PFSK-1 (cell line): ENCODE measurements around the gene SOX8.

ENCODE experiments used
- FOXP2 ChIP-seq: optimal IDR thresholded peaks from 2 replicates; pipeline ENCODE3; 2011; ENCODE audit warnings: borderline replicate concordance, control low read depth, inconsistent platforms; ENCODE audit not compliant: insufficient read depth; ENCODE audit errors: extremely low read length, extremely low read depth
- POLR2AphosphoS5 ChIP-seq: IDR thresholded peaks from 2 replicates; pipeline ENCODE4 v1.6.1; 2012; ENCODE audit warnings: low read depth, mild to moderate bottlenecking, control low read depth, low read length, moderate library complexity
- REST ChIP-seq, 2 experiments: IDR thresholded peaks; 2 replicates each; pipeline versions ENCODE4 v1.6.1 to v1.8.0; 2011 to 2012; ENCODE audit warnings: low read depth in 2 of 2, low read length in 2 of 2, control low read depth in 1 of 2, inconsistent platforms in 1 of 2, mild to moderate bottlenecking in 1 of 2, moderate library complexity in 1 of 2; ENCODE audit not compliant: insufficient read depth in 1 of 2
- SIN3A ChIP-seq: IDR thresholded peaks from 2 replicates; pipeline ENCODE4 v1.6.1; 2012; ENCODE audit warnings: mild to moderate bottlenecking, low read length, moderate library complexity, borderline replicate concordance; ENCODE audit not compliant: insufficient read depth
- TAF1 ChIP-seq: IDR thresholded peaks from 2 replicates; pipeline ENCODE4 v1.6.1; 2012; ENCODE audit warnings: low read length, control low read depth, borderline replicate concordance; ENCODE audit not compliant: insufficient read depth

Gene SOX8

GRCh38 chr16:1012135-1012534, 30.6 kb downstream of the SOX8 start:
- TF ChIP-seq POLR2AphosphoS5 (no peak), TAF1 (no peak), FOXP2 (no peak), REST (IDR thresholded peaks at IDR 0.05; ENCODE audit: insufficient read depth in 1 of 2, low read depth in 2 of 2, low read length in 2 of 2) (no peak), SIN3A (no peak)

- no peak for TF ChIP-seq FOXP2
- TF ChIP-seq TAF1: no peak
- TF ChIP-seq REST (IDR thresholded peaks at IDR 0.05; ENCODE audit: insufficient read depth in 1 of 2, low read depth in 2 of 2, low read length in 2 of 2): no peak
- TF ChIP-seq SIN3A: no peak
- TF ChIP-seq POLR2AphosphoS5: no peak
Observed at GRCh38 chr16:1012722-1013592, 31.4 kb downstream of the SOX8 start.

DNA sequence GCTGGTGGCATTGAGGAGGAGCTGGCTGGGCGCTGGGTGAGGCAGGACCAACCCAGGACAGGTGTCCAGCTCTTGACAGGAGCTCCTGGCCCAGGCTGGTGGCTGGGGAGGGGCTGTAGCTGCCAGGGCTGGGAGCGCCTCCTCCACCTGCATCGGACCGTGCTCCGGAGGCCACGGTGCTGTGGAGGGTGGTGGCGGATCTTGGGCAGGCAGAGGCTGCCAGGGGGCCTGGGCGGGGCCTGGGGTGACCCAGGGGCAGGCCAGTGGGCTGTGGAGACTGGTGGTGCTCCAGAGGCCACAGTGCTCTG, 32.0 kb downstream of the SOX8 start:
- TF ChIP-seq FOXP2 (no peak), REST (IDR thresholded peaks at IDR 0.05; ENCODE audit: insufficient read depth in 1 of 2, low read depth in 2 of 2, low read length in 2 of 2) (no peak), SIN3A (no peak), POLR2AphosphoS5 (no peak), TAF1 (no peak)

DNA sequence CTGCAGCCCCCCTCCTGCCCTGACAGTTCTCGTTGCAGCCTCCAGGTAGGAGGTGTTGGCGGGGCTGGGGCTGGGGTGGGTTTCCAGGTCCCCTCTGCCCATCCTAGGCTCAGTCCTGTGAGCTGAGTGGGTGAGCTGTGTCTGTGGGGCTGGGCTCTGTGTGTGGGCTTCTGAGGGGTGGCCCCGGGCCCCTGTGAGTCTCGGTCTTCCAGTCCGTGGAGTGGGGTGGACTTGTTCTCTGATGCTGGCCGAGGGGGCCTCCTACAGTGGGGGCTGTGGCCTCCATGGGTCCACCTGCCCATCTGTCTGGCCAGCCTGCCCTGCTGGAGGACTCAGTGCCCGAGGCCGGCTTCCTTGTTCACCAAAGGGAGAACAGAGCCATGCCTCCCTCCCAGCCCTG, 32.7 kb downstream of the SOX8 start:
- TF ChIP-seq FOXP2 (no peak), TAF1 (no peak), SIN3A (no peak), POLR2AphosphoS5 (no peak), REST (IDR thresholded peaks at IDR 0.05; ENCODE audit: insufficient read depth in 1 of 2, low read depth in 2 of 2, low read length in 2 of 2) (no peak)
